ENCODE results near the gene PCNX1. TPM values are rescaled to one million over a fixed set of nuclear protein-coding genes. Genes with fewer than 3 reads are reported as not detected.
"Not testable (repeated sequence)": the region's sequence is repeated elsewhere in the genome, so short reads cannot be mapped to it uniquely, and the experiment has no call there.

Gene PCNX1
- total and polyA plus RNA-seq, 2 experiments from 2014 or later: 10.0 to 64.2 TPM

DNA sequence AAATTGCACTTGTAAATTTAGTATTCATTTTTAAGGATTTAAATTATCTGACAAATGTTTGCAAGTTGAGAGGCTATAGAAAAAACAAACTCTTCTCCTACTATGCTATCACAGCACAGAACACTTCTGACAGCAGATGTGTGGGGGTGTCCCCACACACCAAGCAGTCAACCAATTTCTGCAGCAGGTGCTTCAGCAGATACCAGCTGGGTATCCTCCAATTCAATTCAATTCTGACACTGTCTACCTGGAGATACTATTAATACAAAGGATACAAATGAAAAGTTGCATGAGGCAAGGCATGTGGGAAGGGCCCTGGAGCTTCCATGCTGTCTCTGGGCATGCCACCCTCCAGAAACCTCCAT is 35.1 kb downstream of the PCNX1 start:
- Histone ChIP-seq H3K36me3 (replicated peaks; ENCODE audit: insufficient read depth, low read depth) (no peaks in the 10 kb centered on the region), H3K27me3 (no peaks in the 10 kb centered on the region), H3K4me3 (no peak overlapping the region), H3K79me2 (peaks cover 93% of the 10 kb centered on the region), H3K9me2 (replicated peaks; ENCODE audit: insufficient read depth) (no peaks in the 10 kb centered on the region), H3K4me2 (no peak overlapping the region), H4K20me1 (ENCODE audit: insufficient read depth, poor library complexity, severe bottlenecking) (peaks cover 2% of the 10 kb centered on the region), H3K27ac (no peak overlapping the region), H2AFZ (no peak overlapping the region), H3K9me3 (ENCODE audit: low read depth) (no peaks in the 10 kb centered on the region), H3K4me1 (ENCODE audit: insufficient read depth) (no peaks in the 10 kb centered on the region)
- TF ChIP-seq CTCF (IDR thresholded peaks at IDR 0.05; ENCODE audit: poor library complexity) (no peak), EZH2phosphoT487 (IDR thresholded peaks at IDR 0.05; ENCODE audit: low read depth, severe bottlenecking, unreplicated experiment) (no peak), EZH2 (IDR thresholded peaks at IDR 0.05; ENCODE audit: borderline replicate concordance) (no peak)
- no peak for DNase-seq (ENCODE audit: low spot score)

DNA sequence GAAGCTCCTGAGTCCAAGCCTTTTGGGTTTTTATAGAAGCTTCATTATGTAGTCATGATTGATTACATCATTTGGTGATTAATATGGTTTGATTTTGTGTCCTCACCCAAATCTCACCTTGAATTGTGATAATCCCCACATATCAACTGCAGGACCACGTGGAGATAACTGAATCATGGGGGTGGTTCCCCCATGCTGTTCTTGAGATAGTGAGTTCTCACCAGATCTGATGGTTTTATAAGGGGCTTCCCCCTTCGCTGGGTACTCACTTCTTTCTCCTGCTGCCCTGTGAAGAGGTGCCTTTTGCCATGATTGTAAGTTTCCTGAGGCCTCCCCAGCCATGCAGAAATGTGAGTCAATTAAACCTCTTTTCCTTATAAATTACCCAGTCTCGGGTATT is 35.5 kb downstream of the PCNX1 start:
- not testable (repeated sequence) for H3K27ac ChIP-seq; H4K20me1 ChIP-seq (ENCODE audit: insufficient read depth, poor library complexity, severe bottlenecking); H3K36me3 ChIP-seq (replicated peaks; ENCODE audit: insufficient read depth, low read depth); H3K4me3 ChIP-seq; H3K27me3 ChIP-seq; H3K4me1 ChIP-seq (ENCODE audit: insufficient read depth); H3K4me2 ChIP-seq; H3K9me3 ChIP-seq (ENCODE audit: low read depth); H3K9me2 ChIP-seq (replicated peaks; ENCODE audit: insufficient read depth); H2AFZ ChIP-seq; DNase-seq (ENCODE audit: low spot score)
- WGBS (ENCODE audit: low lambda C conversion rate, missing lambda C conversion rate): 98% methylated on average over 3 of the region's 3 CpGs
- peaks cover 89% of the 10 kb centered on the region for H3K79me2 ChIP-seq

GRCh38 chr14:70943838-70944237 is 36.6 kb downstream of the PCNX1 start:
- 100% methylated on average over 1 of the region's 1 CpG for whole genome bisulfite sequencing (ENCODE audit: low lambda C conversion rate, missing lambda C conversion rate)
- DNase-seq (ENCODE audit: low spot score): no peak
- Histone ChIP-seq H3K4me3 (no peak overlapping the region), H3K9me3 (ENCODE audit: low read depth) (no peaks in the 10 kb centered on the region), H2AFZ (no peak overlapping the region), H3K4me1 (ENCODE audit: insufficient read depth) (no peaks in the 10 kb centered on the region), H3K4me2 (no peak overlapping the region), H4K20me1 (ENCODE audit: insufficient read depth, poor library complexity, severe bottlenecking) (no peaks in the 10 kb centered on the region), H3K9me2 (replicated peaks; ENCODE audit: insufficient read depth) (no peaks in the 10 kb centered on the region), H3K27ac (no peak overlapping the region), H3K36me3 (replicated peaks; ENCODE audit: insufficient read depth, low read depth) (no peaks in the 10 kb centered on the region), H3K79me2 (peaks cover 83% of the 10 kb centered on the region), H3K27me3 (no peaks in the 10 kb centered on the region)
- TF ChIP-seq CTCF (IDR thresholded peaks at IDR 0.05; ENCODE audit: poor library complexity): no peak

GRCh38 chr14:70947739-70948138 is 40.5 kb downstream of the PCNX1 start:
- TF ChIP-seq EZH2 (IDR thresholded peaks at IDR 0.05; ENCODE audit: borderline replicate concordance) (no peak), EZH2phosphoT487 (IDR thresholded peaks at IDR 0.05; ENCODE audit: low read depth, severe bottlenecking, unreplicated experiment) (no peak), CTCF (IDR thresholded peaks at IDR 0.05; ENCODE audit: poor library complexity) (no peak)
- H3K9me2 ChIP-seq (replicated peaks; ENCODE audit: insufficient read depth): no peaks in the 10 kb centered on the region
- H3K4me1 ChIP-seq (ENCODE audit: insufficient read depth): no peaks in the 10 kb centered on the region
- H3K27me3 ChIP-seq: no peaks in the 10 kb centered on the region
- no peak overlapping the region for H3K4me2 ChIP-seq
- no peak overlapping the region for H2AFZ ChIP-seq
- no peaks in the 10 kb centered on the region for H3K9me3 ChIP-seq (ENCODE audit: low read depth)
- no peaks in the 10 kb centered on the region for H3K36me3 ChIP-seq (replicated peaks; ENCODE audit: insufficient read depth, low read depth)
- 97% methylated on average over 8 of the region's 8 CpGs for WGBS (ENCODE audit: low lambda C conversion rate, missing lambda C conversion rate)
- DNase-seq (ENCODE audit: low spot score): no peak
- H4K20me1 ChIP-seq (ENCODE audit: insufficient read depth, poor library complexity, severe bottlenecking): no peaks in the 10 kb centered on the region
- no peak overlapping the region for H3K4me3 ChIP-seq
- H3K27ac ChIP-seq: no peak overlapping the region
- H3K79me2 ChIP-seq: peaks cover 58% of the 10 kb centered on the region

Measured in hepatocyte (in vitro differentiated cells).